Measurements from ENCODE around the gene FUT4.

- TF ChIP-seq CTCF (IDR thresholded peaks at IDR 0.05; ENCODE audit: borderline replicate concordance, extremely low read depth, low read length, poor library complexity, severe bottlenecking): no peak
- TF ChIP-seq EZH2 (IDR thresholded peaks at IDR 0.05; ENCODE audit: borderline replicate concordance, low read depth, low read length, severe bottlenecking): no peak
Measured at GRCh38 chr11:94584978-94585377, 41.3 kb downstream of the FUT4 start.

Measured in DND-41 (cell line).